ENCODE data around the gene VSIG10L.

VSIG10L gene

DNA sequence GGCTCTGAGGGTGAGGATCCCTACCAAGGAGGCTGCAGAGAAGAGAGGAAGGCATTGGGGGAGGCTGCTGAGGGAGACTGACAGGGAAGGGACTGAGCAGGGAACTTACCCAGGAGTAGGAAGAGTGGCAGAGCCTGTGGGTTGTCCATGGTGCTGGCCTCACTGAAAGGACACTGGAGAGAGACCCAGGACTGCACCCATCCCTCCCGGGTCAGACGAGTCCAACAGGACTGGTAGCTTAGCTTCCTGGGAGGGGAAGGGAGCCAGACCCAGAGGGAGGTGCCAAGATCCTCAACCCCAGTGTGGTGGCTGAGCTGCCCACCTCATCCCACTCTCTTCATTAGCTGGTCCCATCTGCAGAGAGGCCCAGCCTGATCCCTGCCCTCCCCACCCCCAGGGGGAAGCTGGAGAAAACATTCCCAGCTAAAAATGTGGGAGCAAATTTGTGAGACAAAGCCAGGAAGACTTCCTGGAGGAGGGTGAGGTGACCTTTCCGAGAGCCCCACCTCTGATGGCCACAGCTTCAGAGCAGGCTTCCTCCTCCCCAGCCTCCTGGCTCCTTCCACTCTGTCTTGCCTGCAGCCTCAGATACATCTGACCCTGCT, at the start of gene VSIG10L:
Gene VSIG10L, minus strand, starts transcription at position 164 of the 605 bp plus-strand sequence. Its CDS starts 15 bp downstream, at position 149.
- no peak for DNase-seq

DNA sequence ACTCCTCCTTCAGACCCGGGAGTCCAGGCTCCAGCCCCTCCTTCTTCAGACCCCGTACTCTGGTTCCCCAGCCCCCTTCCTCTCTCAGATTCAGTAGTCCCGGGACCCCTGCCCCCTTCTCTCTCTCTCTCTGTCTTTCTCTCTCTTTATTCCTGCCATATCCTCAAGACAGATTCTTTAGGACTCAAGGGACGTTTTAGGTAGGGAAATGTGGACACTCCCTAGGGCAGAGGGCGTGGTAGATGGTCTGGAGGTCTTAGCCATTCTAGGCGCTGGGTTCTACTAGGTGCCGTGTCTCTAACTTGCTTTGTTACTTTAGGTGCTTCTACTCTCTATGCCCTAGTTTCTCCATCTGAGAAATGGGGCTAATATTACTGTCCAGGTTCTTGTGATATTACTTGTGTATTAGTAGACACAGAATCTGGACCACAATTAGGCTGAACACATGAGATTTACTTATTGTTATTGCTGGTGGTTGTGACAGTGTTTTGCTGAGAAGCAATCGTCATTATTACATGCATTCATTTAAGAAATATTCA, 49.2 kb upstream of the VSIG10L start:
- no peak for DNase-seq

DNA sequence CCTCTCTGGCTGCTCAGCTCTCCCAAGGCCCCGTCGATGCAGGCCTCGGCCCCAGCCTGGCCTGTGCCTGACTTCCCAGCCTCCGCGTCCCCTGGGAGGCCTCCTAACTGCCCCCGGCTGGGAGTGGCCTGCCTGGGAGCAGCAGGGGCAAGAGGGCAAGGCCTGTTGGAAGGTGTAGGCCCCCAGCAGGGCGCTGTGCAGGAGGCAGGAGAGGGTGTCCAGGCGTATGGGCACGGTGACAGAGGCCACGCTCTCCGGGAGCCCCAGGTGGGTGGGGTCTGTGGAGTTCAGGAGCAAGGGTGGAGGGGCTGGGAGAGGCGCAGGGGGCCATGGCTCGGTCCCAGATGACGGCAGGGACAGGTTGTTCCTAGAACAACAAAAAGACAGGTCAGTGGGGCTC, 47.2 kb upstream of the VSIG10L start:
- DNase-seq, result no peak

DNA sequence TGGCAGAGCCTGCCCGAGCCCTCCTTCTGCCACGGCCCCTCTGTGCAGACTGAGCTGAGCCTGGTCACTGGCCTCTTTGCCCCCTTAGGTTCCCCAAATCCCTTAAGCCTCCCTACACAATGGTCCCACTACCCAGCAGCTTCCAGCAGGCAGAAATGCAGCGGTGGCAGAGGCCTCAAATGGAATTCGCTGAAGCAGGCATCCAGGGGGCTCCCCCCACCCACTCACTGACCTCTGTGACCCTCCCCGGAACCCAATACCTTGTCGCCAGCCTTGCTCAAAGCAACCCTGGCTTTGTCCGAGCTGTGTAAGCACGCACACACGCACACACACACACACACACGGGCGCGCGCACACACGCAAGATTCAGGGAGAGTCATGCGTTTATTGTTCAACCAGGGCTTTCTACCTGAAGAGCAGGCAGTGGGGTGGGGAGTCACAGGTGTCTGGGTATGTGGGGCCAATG, 46.0 kb upstream of the VSIG10L start, which contains the start of gene LIM2:
Gene LIM2, minus strand, starts transcription at position 51 of the 466 bp plus-strand sequence. CDS start 531 bp downstream, outside the sequence.
- no peak for DNase-seq

DNA sequence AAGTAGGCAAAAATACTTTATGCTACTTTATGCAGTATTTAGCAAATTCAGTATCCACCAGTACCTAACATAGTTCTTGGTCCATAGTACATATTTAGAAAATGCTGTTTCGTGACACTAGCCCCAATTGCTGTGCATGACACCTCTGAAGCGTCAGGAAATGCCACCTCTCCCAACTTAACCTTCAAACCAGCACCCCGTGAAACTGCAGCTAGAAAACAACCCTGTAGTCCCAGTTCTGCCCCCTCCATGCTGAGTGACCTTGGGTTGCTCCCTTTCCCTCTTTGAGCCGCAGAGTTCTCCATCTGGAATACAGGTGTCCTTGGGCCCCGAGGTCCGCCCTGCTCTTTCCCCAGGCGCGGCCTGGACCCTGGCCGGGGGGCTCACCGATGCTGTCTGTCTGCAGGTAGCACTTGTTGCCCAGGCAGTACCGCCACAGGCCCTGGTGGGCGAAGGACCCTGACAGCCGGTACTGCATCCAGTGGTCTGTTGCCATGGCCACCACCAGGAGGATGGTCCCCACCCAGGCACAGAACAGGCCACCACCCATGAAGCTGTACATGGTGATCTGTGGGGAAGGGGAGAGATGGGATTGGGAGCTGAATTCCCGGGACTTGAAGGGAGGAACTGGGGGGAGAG, 45.1 kb upstream of the VSIG10L start:
- DNase-seq, result no peak

DNA sequence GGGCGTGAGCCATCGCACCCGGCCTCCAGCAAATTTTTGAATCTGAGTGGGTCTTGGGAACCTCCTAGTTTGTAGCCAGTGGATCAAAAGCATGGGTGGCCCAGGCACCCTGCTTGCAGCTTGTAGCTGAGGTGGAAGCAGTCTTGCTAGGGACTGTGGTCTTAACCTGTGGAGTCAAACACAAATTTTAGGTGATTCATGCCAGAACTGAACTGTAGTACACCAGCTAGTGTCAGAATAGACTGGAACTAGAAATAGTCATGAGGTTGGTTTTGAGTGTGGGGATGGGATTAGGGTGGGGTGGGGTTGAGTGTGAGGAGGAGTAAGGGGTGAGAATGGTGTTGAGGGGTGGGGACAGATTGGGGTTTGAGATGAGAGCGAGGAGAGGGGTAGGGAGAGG, 40.1 kb upstream of the VSIG10L start:
- no peak for DNase-seq

DNA sequence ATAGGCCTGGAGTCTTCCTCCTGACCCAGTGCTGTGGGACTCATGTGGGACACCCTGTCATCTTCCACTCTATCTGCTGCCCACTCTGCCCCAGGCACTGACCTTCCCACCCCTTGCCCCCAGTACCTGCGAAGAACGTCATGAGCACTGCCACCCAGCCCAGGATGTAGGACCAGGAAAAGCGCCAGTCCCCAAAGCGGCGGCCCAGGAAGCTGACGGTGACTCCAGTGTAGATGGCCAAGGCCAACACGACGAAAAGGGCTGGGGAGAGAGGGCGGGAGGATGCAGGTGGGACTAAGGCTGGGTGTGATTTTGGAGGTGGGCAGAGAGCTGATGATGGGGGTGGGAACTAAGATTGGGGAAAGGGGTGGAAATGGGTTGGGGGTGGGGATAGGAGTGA, 38.4 kb upstream of the VSIG10L start:
- DNase-seq, result no peak

DNA sequence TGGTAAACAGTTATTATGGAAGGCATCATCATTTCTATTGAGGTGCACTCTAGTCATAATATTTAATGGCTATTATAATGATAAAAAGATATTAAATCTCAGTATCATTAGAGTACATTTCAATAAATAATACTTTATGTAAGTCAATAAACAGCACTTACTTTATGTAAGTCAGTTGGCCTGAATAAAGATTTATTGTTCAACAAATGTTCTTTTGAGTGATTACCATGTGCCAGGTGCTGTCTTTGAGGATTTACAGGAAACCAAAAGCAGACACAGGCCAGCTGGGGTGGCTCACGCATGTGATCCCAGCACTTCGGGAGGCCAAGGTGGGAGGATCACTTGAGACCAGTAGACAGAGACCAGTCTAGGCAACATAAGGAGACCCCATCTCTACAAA, 35.5 kb upstream of the VSIG10L start:
- DNase-seq, result no peak

DNA sequence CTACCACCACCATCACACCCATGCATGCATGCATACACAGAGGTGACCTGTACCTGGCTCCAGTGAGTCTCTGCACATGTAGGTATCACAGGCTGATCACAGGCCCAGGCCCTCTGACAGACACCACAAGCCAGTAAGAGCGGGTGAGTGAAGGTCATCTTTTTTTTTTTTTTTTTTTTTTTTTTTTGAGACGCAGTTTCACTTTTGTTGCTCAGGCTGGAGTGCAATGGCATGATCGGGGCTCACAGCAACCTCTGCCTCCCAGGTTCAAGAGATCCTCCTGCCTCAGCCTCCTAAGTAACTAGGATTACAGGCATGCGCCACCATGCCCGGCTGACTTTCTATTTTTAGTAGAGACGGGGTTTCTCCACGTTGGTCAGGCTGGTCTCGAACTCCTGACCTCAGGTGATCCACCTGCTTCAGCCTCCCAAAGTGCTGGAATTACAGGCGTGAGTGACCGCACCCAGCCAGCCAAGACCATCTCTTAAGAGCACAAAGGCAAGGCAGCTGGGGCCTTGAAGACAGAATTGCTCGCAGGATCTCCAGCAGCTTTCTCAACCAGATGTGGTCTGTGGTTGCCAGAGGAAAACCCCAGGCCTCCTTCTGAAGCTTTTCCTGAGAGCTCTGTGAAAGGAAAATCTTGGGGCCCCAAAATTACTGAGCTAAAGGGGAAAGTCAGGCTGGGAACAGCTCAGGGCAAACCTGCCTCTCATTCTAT, 33.7 kb upstream of the VSIG10L start:
- DNase-seq, result no peak

DNA sequence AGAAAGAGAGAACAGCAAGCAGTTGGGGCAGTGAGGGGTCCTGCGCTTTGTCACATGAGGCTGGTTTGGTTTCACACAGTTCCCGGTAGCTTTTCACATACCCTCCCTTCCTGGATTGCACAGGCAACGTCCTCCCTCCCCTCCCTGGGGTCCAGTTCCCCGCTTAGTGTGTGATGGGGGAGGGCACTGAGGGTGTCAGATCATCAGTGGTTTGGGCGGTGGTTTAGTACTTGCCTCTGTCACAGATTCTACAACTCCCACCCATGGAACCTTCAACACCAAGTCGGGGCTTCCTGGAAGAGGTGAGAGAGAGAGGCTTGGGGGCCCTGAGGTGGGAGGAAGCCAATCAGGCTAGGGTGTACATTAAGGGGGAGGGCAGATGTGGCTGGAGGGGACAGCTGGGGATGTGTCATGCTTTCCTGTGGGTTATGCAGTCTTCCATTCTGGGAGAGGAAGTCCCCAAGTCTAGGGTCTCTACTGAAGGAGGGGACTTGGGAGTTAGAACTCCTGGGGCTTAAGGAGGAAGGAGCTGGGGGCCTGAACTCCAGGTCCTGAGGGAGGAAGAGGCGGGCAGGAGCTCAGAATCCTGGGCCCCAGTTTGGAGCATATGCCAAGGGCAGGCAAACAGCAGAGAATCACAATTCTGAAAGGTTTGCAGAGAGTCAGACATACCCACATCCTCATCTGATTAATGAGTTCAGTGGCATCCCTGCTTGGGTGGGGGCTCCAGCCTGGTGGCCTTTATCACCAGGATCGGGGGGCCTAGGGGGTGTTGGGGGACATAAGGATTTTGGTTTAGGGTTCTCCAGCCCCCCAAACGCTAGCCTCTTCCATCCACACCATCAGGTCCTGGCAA, 30.9 kb upstream of the VSIG10L start, which contains the start of gene NKG7:
Gene NKG7, minus strand, starts transcription at position 6 of the 856 bp plus-strand sequence. CDS start 119 bp downstream, outside the sequence.
- DNase-seq, result peak; percentile 14 to 31 (median 16)

DNA sequence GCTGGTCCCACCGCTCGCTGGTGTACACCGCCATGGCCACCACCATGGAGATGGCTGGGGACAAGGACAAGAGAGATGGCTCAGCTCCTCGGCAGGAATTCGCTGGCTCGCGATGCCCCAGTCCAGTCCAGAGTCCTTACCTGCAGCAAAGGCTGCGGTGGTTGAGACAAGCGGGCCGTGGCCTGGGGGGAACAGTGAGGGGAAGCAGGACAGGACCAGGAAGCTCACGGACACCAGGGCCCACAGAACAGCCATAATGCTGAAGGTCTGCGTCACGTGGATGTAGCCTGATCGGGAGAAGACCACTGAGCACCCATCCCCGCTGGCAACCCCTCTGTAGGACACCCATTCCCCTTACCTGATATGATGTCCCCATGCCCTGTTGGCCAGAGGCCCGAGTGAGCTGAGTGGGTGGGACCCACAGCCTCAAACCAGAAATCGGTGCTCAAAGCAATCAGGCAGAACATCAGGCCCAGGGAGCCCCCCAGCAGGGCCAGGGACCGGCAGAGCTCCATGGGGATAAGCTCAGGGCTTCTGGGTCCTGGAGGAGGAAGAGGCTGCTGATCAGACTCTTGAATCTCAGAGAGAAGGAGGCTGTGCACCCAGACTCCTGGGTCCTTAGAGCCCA, 30.2 kb upstream of the VSIG10L start:
- DNase-seq, result no peak

DNA sequence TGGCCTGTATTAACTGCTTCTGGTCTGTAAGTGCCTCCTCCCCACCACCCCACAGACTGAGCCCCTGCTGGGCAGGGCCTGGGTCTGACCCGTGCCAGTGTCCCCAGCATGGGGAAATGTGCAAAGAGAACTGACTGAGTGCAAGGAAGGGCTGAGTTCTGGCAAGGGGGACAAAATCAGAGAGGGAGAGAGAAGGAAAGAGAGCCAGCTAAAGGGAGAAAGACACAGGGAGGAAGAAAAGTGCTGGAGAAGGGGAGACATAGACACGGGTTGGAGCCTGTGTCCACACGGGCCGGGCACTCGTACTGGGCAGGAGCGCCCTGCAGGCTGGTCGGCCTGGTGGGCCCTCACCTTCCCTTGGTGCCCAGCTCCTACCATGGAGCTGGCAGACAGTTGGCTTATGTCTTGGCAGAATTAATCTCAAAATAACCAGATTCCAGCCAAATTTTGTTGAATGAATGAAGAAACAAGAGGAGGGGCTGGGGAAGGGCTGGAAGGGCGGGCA, 29.3 kb upstream of the VSIG10L start:
- no peak for DNase-seq

DNA sequence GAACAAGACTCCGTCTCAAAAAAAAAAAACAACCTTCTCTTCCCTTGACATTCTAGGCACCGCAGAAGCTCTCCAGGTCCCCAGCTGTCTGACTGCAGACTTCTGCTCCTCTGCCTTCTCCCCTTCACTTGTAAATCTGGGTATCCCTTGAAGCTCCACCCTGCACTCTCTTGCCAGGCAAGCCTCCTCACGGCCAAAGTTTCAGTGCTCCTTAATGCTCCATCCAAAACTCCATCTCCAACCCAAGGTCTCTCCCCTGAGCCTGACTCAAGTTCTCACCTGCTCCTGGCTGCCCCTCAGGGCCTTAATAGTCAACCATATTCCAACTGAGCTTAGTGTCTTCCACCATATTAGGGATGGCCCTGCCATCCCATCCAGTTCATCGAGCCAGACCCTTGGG, 28.3 kb upstream of the VSIG10L start:
- DNase-seq, result no peak

DNA sequence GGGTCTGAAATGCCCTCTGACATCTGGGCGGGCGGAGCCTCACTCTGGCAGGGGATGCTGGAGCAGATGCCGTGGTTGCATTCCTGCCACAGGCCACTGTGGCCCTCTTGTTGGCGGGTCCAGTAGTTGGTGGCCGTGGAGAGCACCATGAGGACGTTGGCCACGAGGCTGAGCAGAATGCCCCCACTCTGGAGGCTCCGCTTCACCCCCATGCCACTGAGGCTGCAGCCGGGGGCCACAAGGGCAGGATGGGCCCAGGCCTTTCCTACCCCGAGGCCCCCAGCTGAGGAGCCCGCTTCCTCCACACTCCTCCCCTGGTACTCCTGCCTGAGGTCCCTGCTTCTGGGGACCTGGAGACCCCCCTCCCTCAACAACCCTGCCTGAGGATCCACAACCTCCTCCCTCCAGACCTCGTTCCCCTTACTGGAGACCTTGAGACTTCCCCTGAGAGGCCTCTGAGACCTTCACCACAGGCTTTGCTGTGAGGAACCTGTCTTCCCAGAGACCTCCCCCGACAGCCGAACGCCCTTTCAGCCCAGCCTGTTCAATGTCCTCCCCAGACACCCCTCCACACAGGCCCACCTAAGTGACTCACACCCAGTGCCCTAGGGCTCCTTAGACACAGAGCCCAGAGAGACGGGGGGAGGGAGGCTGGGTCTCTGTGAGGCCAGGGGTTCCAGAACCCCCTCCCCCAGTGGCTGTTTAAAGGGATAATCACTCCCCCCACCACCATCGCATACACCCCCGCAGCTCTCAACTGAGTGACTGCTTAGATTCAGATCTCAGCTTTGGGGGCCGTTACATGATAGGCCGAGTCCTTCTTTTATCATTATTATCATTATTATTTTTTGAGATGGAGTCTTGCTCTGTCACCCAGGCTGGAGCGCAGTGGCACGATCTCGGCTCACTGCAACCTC, 26.7 kb upstream of the VSIG10L start, which contains the start of gene CLDND2:
Gene CLDND2, minus strand, starts transcription at position 638 of the 917 bp plus-strand sequence. Its CDS starts 426 bp downstream, at position 212.
- DNase-seq, result no peak

DNA sequence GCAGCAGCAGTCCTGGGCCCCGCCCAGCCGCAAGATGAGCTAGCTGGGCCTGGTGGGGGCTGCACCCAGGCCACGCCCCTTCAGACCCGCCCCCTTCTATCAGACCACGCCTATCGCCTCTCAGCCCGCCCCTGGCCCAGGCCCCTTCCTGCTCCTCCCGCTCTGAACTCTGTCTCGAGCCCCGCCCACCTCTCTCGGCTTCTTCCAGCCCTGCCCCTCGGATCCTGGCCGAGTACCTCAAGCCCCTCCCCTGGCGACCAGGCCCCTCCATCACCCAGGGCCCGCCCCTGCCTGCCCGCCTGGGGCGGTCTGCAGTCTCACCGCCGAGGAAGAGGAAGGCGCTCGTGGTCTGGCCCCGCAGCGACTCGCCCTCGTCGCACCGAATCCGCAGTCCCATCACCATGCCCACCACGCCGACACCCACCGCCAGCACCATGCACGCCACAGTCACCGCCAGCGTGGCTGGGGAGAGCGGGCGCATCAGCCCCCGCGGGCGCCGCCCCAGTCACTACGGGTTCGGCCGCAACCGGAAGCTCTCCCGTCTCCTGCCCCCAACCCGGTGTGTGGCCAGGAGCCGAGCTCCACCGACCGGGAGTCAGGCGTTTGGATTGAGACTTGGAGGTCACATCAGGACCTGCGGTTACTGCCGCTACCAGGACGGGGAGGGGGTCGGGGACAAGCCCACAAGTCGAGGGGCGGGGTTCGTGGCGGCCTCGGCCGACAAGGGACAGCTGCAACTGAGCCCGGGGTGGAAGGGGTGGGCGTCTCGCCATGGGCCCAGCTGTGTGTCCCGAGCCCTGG, 25.8 kb upstream of the VSIG10L start:
- peak; percentile 85 to 98 (median 91) for DNase-seq

DNA sequence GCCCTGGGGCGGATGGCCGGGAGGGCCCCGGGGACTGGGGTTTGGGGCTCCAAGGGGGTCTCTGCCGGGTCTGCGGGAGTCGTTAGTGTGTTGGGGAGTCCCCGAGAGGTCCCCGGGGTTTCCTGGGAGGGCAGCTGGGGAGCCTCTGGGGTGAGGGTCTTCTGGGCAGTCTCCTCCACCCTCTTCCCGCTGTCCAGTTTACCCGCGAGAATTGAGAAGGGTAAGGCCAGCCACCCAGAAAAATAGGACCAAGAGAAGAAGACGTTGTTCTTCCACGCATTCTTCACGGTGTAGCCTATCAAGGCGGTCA, 25.3 kb upstream of the VSIG10L start:
- DNase-seq, result no peak

DNA sequence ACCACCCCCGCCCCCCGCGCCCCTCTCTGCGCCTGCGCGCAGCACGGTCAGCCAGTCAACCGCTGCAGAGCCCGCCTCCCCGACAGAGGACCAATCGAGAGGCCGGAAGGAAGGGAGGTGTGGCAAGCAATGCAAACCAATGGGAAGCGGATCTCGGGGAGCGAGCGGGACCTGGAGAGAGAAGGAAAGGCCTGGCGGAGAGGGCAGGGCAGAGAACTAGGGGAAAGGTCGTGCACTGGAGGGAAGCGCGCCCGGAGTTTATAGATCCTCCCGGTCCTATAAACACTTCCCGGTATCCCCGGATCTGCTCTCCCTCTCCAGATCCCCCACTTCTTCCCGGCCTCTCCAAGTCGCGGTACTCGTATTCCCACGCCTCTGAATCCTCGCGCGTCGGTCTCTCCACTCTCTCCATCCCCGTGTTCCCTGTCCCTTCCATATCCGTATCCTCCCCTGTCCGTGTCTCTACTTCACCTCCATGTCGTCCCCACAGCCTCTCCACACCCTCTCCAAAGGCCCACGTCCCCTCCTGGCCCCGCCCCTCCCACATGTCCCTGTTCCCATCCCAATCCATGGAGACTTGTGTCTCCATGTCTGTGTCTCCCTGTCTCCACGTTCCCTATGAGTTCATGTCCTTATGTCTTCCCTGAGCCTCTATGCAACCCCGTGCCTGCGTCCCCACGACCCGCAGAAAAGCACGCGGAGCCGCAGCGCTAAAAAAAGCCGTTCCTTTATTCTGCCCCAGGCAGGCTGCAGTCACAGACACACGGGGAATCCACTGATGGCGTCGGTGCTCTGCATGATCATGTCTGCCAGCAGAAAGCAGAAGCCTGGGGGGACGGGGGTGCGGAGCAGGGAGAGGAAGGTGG, 24.7 kb upstream of the VSIG10L start:
- peak; percentile 81 to 87 (median 84) for DNase-seq

DNA sequence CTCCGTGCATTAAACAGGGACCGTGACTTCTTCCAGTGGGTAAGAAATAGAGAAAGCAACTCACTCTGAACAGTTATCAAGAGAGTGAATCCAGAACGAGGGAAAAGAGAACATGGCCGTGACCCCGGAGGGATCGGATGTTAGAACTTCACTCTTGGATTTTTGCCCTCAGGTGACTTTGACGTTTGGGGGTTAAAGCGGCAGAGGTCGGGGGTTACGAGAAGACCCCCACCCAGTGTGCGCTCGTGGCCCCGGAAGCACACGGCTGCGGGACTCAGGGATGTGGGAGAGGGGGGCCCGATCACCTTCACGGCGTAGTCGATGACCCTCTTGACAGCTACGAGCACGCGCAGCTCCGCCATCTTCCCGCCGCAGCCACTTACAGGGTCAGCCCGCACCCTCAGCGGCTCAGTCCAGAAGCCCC, 24.0 kb upstream of the VSIG10L start, which contains the start of gene ETFB:
Gene ETFB, minus strand, starts transcription at position 424 of the 424 bp plus-strand sequence. Its CDS starts 62 bp downstream, at position 362.
- DNase-seq, result no peak
